NB4 (cell line): ENCODE data around the gene SAMD5.

ENCODE experiments used
- MAX ChIP-seq: IDR thresholded peaks from 2 replicates; pipeline ENCODE4 v1.6.1; 2011; ENCODE audit warnings: low read depth, low read length
- POLR2A ChIP-seq: IDR thresholded peaks from 2 replicates; pipeline ENCODE4 v1.6.1; 2011; ENCODE audit warnings: mild to moderate bottlenecking; ENCODE audit not compliant: insufficient read length; ENCODE audit errors: extremely low read depth
- TF ChIP-seq, protein P1 (sequence below): IDR thresholded peaks from one replicate; pipeline ENCODE4 v1.5.1; 2012; ENCODE audit warnings: low read depth, low read length

DNA sequence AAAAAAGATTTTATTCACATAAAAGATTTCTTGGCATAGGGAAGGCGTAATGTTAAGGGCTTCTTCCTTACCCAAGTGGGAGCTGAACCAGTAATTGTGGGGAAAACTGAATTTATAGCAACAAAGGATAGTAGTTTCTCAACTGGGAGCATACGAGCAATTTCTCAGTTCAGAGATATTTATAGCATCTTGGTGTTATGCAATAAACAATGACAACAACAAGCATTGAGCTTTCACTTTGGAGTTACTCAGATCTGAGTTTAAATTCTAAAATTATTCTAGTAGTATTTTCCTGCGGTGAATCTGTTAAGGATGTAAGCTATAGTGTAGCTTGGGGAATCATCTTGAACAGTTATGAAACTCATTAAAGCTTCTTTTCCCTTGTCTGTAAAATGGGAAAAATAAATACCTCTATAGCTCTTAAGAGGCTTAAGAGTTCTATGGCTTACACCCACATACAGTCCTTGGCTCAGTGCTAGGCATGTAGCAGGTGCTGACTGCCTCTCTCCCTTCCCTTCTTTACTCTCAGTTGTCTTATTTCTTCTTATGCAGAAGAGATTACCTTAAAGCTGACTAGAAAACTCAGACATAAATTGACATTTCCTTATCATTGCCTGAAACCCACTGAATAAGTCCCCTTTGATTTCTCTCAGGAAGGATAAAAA lies 58.8 kb downstream of the SAMD5 start:
- no peak for TF ChIP-seq MAX
- TF ChIP-seq, protein P1, sequence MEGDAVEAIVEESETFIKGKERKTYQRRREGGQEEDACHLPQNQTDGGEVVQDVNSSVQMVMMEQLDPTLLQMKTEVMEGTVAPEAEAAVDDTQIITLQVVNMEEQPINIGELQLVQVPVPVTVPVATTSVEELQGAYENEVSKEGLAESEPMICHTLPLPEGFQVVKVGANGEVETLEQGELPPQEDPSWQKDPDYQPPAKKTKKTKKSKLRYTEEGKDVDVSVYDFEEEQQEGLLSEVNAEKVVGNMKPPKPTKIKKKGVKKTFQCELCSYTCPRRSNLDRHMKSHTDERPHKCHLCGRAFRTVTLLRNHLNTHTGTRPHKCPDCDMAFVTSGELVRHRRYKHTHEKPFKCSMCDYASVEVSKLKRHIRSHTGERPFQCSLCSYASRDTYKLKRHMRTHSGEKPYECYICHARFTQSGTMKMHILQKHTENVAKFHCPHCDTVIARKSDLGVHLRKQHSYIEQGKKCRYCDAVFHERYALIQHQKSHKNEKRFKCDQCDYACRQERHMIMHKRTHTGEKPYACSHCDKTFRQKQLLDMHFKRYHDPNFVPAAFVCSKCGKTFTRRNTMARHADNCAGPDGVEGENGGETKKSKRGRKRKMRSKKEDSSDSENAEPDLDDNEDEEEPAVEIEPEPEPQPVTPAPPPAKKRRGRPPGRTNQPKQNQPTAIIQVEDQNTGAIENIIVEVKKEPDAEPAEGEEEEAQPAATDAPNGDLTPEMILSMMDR = no peak
- TF ChIP-seq POLR2A = no peak
